ENCODE data around the gene ATP13A4.

The ATP13A4 gene

GRCh38 chr3:193407112-193407511, 147.6 kb downstream of the ATP13A4 start:
- no peak for DNase-seq (ENCODE audit: extremely low read depth, low read depth)

GRCh38 chr3:193403307-193403706, 151.4 kb downstream of the ATP13A4 start:
- DNase-seq (ENCODE audit: extremely low read depth, low read depth): no peak
- TF ChIP-seq CTCF (IDR thresholded peaks at IDR 0.05; ENCODE audit: low read depth, low read length): no peak

More at GRCh38 chr3:193407112-193407511, 147.6 kb downstream of the ATP13A4 start:
- TF ChIP-seq CTCF (IDR thresholded peaks at IDR 0.05; ENCODE audit: low read depth, low read length): no peak

- no peak for TF ChIP-seq CTCF (IDR thresholded peaks at IDR 0.05; ENCODE audit: low read depth, low read length)
- no peak for DNase-seq (ENCODE audit: extremely low read depth, low read depth)
Observed at GRCh38 chr3:193400304-193400703, 154.4 kb downstream of the ATP13A4 start.

- no peak for DNase-seq (ENCODE audit: extremely low read depth, low read depth)
- TF ChIP-seq CTCF (IDR thresholded peaks at IDR 0.05; ENCODE audit: low read depth, low read length): no peak
Observed at GRCh38 chr3:193396451-193397244, 158.0 kb downstream of the ATP13A4 start.

GRCh38 chr3:193391902-193392301, 162.8 kb downstream of the ATP13A4 start:
- no peak for TF ChIP-seq CTCF (IDR thresholded peaks at IDR 0.05; ENCODE audit: low read depth, low read length)
- DNase-seq (ENCODE audit: extremely low read depth, low read depth): no peak

- no peak for DNase-seq (ENCODE audit: extremely low read depth, low read depth)
- TF ChIP-seq CTCF (IDR thresholded peaks at IDR 0.05; ENCODE audit: low read depth, low read length): no peak
Observed at GRCh38 chr3:193389335-193389734, 165.4 kb downstream of the ATP13A4 start.

GRCh38 chr3:193388361-193388760, 166.3 kb downstream of the ATP13A4 start:
- TF ChIP-seq CTCF (IDR thresholded peaks at IDR 0.05; ENCODE audit: low read depth, low read length): no peak
- DNase-seq (ENCODE audit: extremely low read depth, low read depth): no peak

Data from AG09319 (cell line).